ENCODE results near the gene PLTP.

- TF ChIP-seq CTCF (IDR thresholded peaks at IDR 0.05; ENCODE audit: borderline replicate concordance, extremely low read depth, low read length, poor library complexity, severe bottlenecking) (no peak), EZH2 (IDR thresholded peaks at IDR 0.05; ENCODE audit: borderline replicate concordance, low read depth, low read length, severe bottlenecking) (no peak)
These were observed 7.1 kb downstream of the PLTP start for GRCh38 chr20:45904583-45905504.

Data from DND-41 (cell line).